A673 (cell line): Measurements from ENCODE around the gene EMID1. TPM values are rescaled to one million over a fixed set of nuclear protein-coding genes. Genes with fewer than 3 reads are reported as not detected.

ENCODE experiments used
- BruUV-seq: library from RNA; stranded (reverse); fragments of 400-500 nt; replicated peaks from 2 replicates; lab custom pipeline; 2021; lab: Mats Ljungman, UMichigan
- CTCF ChIA-PET: fragments of 300-600 bp; sonication (Branson Sonifier 250); formaldehyde crosslinking; loops from one replicate; lab custom pipeline; 2022; ENCODE audit warnings: antibody characterized with exemption; lab: Charles Lee
- POLR2A ChIA-PET: fragments of 300-600 bp; sonication (Branson Sonifier 250); formaldehyde crosslinking; loops from one replicate; lab custom pipeline; 2022; ENCODE audit warnings: antibody characterized with exemption; ENCODE audit not compliant: low non-redundant PET; lab: Charles Lee
- DNase-seq: peaks from one replicate; pipeline ENCODE4 v3.0.0-alpha.2; 2015; ENCODE audit warnings: low spot score
- H3K27ac ChIP-seq: fragments of 200-600 bp; sonication (generic); 2 replicates; pipeline ENCODE4 v1.5.1; 2016; ENCODE audit warnings: mixed run types, low read depth, mild to moderate bottlenecking, mixed read lengths, antibody characterized with exemption, low read length; ENCODE audit not compliant: poor library complexity, severe bottlenecking
- H3K27me3 ChIP-seq: fragments of 200-600 bp; sonication (generic); replicated peaks from 2 replicates; pipeline ENCODE4 v1.6.1; 2017; ENCODE audit warnings: mixed run types, low read depth, mild to moderate bottlenecking, mixed read lengths, antibody characterized with exemption, low read length; ENCODE audit not compliant: insufficient read depth, poor library complexity
- H3K36me3 ChIP-seq: fragments of 200-600 bp; sonication (generic); 2 replicates; pipeline ENCODE4 v1.6.1; 2016; ENCODE audit warnings: mixed run types, mild to moderate bottlenecking, mixed read lengths, antibody characterized with exemption, low read length; ENCODE audit not compliant: insufficient read depth, poor library complexity, severe bottlenecking
- H3K4me1 ChIP-seq: fragments of 200-600 bp; sonication (generic); 2 replicates; pipeline ENCODE4 v1.6.1; 2017; ENCODE audit warnings: mixed run types, mild to moderate bottlenecking, mixed read lengths, antibody characterized with exemption, low read length; ENCODE audit not compliant: insufficient read depth, poor library complexity, severe bottlenecking
- H3K4me3 ChIP-seq: fragments of 200-600 bp; sonication (generic); 2 replicates; pipeline ENCODE4 v1.5.1; 2016; ENCODE audit warnings: low read depth, mixed run types, mild to moderate bottlenecking, mixed read lengths, low read length; ENCODE audit not compliant: poor library complexity, severe bottlenecking
- H3K9me3 ChIP-seq: fragments of 200-600 bp; sonication (generic); 2 replicates; pipeline ENCODE4 v1.6.1; 2016; ENCODE audit warnings: mixed run types, low read depth, mild to moderate bottlenecking, mixed read lengths, antibody characterized with exemption, low read length; ENCODE audit not compliant: poor library complexity, severe bottlenecking
- CTCF ChIP-seq: fragments of 300-800, 200-600 bp; sonication (generic); conservative IDR thresholded peaks from 2 replicates; pipeline ENCODE4 v1.5.1; 2017; ENCODE audit warnings: low read depth, mild to moderate bottlenecking, antibody characterized with exemption, low read length, moderate library complexity, mixed read lengths
- EZH2 ChIP-seq: fragments of 200-600 bp; sonication (generic); IDR thresholded peaks from 2 replicates; pipeline ENCODE4 v1.6.1; 2017; ENCODE audit warnings: borderline replicate concordance, low read depth, mild to moderate bottlenecking, mixed read lengths, antibody characterized with exemption, low read length; ENCODE audit not compliant: poor library complexity, severe bottlenecking
- intact Hi-C: fragments of 100-400 bp; cut with micrococcal nuclease; formaldehyde crosslinking; loops from one replicate; pipeline ENCODE4 v1.10.0; 2022; ENCODE audit not compliant: unreplicated experiment
- total RNA-seq: library from RNA; stranded (reverse); gene quantifications from 2 replicates; pipeline ENCODE4 v1.2.3, GENCODE V29; 2021

Gene EMID1
- total RNA-seq, 1 experiment from 2014 or later: not detected

GRCh38 chr22:29305836-29306174 lies 100.1 kb downstream of the EMID1 start:
- H3K4me1 ChIP-seq: peaks cover 17% of the 10 kb centered on the region
- intact Hi-C loops: no loop called here
- BruUV-seq: no TSS peak
- H3K9me3 ChIP-seq: no peaks in the 10 kb centered on the region
- CTCF ChIA-PET: interaction anchor here (0.5 kb wide), 1 partner anchor 1890 kb away, joined by 8 read pairs; no protein-coding TSS in a partner anchor
- peak; percentile 35 for DNase-seq
- peak overlapping the region; percentile 60 for H3K4me3 ChIP-seq
- no peaks in the 10 kb centered on the region for H3K36me3 ChIP-seq
- H3K27me3 ChIP-seq: no peaks in the 10 kb centered on the region
- POLR2A ChIA-PET: no interaction called here
- H3K27ac ChIP-seq: no peak overlapping the region
- TF ChIP-seq EZH2 (no peak), CTCF (no peak)

- no TSS peak for BruUV-seq
- TF ChIP-seq CTCF: peak; percentile 38; the same call in 1 of the 2 replicates
- no peak for TF ChIP-seq EZH2
- Histone ChIP-seq H3K27me3 (no peaks in the 10 kb centered on the region), H3K4me3 (peak within 1 kb of the TSS; percentile 60), H3K36me3 (no peaks in the 10 kb centered on the region), H3K9me3 (no peaks in the 10 kb centered on the region), H3K4me1 (peaks cover 22% of the 10 kb centered on the region), H3K27ac (peak within 1 kb of the TSS; percentile 83)
- intact Hi-C loops: no loop called here
- DNase-seq: peak; percentile 85
- POLR2A ChIA-PET: interaction anchor here (0.6 kb wide), 1 partner anchor 849 kb away, joined by 7 read pairs; no protein-coding TSS in a partner anchor
- CTCF ChIA-PET: interaction anchor here (0.5 to 0.7 kb wide), 2 partner anchors 11 to 1890 kb away, joined by 4 to 8 read pairs; no protein-coding TSS in a partner anchor
Measured at GRCh38 chr22:29306175-29306834, 100.6 kb downstream of the EMID1 start, which contains the start of gene GAS2L1. Gene GAS2L1, plus strand, starts transcription at chr22:29306650. Its CDS starts 1,456 bp downstream, at chr22:29308106.

GRCh38 chr22:29306835-29307595 lies 101.3 kb downstream of the EMID1 start:
- TF ChIP-seq EZH2 (no peak), CTCF (no peak)
- peak overlapping the region; percentile 83 for H3K27ac ChIP-seq
- H3K4me3 ChIP-seq: peak overlapping the region; percentile 60
- H3K27me3 ChIP-seq: no peaks in the 10 kb centered on the region
- POLR2A ChIA-PET: interaction anchor here (0.6 kb wide), 1 partner anchor 849 kb away, joined by 7 read pairs; no protein-coding TSS in a partner anchor
- DNase-seq: peak; percentile 91
- no peaks in the 10 kb centered on the region for H3K9me3 ChIP-seq
- BruUV-seq: no TSS peak
- intact Hi-C loops: no loop called here
- peaks cover 23% of the 10 kb centered on the region for H3K4me1 ChIP-seq
- no peaks in the 10 kb centered on the region for H3K36me3 ChIP-seq
- CTCF ChIA-PET: interaction anchor here (0.7 kb wide), 1 partner anchor 10 kb away, joined by 4 read pairs; no protein-coding TSS in a partner anchor
